PFSK-1 (cell line): Measurements from ENCODE around the gene QRICH2.

Experiments used
- POLR2AphosphoS5 ChIP-seq: IDR thresholded peaks from 2 replicates; pipeline ENCODE4 v1.6.1; 2012; ENCODE audit warnings: low read depth, mild to moderate bottlenecking, control low read depth, low read length, moderate library complexity
- TAF1 ChIP-seq: IDR thresholded peaks from 2 replicates; pipeline ENCODE4 v1.6.1; 2012; ENCODE audit warnings: low read length, control low read depth, borderline replicate concordance; ENCODE audit not compliant: insufficient read depth
- TF ChIP-seq, protein P1 (sequence below), 2 experiments: IDR thresholded peaks; 2 replicates each; pipeline versions ENCODE4 v1.6.1 to v1.8.0; 2011 to 2012; ENCODE audit warnings: low read depth in 2 of 2, low read length in 2 of 2, control low read depth in 1 of 2, inconsistent platforms in 1 of 2, mild to moderate bottlenecking in 1 of 2, moderate library complexity in 1 of 2; ENCODE audit not compliant: insufficient read depth in 1 of 2

GRCh38 chr17:76260220-76260619, 47.9 kb downstream of the QRICH2 start:
- TF ChIP-seq POLR2AphosphoS5 (no peak), TAF1 (no peak)
- TF ChIP-seq, protein P1, sequence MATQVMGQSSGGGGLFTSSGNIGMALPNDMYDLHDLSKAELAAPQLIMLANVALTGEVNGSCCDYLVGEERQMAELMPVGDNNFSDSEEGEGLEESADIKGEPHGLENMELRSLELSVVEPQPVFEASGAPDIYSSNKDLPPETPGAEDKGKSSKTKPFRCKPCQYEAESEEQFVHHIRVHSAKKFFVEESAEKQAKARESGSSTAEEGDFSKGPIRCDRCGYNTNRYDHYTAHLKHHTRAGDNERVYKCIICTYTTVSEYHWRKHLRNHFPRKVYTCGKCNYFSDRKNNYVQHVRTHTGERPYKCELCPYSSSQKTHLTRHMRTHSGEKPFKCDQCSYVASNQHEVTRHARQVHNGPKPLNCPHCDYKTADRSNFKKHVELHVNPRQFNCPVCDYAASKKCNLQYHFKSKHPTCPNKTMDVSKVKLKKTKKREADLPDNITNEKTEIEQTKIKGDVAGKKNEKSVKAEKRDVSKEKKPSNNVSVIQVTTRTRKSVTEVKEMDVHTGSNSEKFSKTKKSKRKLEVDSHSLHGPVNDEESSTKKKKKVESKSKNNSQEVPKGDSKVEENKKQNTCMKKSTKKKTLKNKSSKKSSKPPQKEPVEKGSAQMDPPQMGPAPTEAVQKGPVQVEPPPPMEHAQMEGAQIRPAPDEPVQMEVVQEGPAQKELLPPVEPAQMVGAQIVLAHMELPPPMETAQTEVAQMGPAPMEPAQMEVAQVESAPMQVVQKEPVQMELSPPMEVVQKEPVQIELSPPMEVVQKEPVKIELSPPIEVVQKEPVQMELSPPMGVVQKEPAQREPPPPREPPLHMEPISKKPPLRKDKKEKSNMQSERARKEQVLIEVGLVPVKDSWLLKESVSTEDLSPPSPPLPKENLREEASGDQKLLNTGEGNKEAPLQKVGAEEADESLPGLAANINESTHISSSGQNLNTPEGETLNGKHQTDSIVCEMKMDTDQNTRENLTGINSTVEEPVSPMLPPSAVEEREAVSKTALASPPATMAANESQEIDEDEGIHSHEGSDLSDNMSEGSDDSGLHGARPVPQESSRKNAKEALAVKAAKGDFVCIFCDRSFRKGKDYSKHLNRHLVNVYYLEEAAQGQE (IDR thresholded peaks at IDR 0.05; ENCODE audit: insufficient read depth in 1 of 2, low read depth in 2 of 2, low read length in 2 of 2) = no peak
